ENCODE results near the gene HEXA.

Gene HEXA

GRCh38 chr15:72375501-72375845 is 341 bp downstream of the HEXA start:
- no peak for DNase-seq (ENCODE audit: low read depth)

DNA sequence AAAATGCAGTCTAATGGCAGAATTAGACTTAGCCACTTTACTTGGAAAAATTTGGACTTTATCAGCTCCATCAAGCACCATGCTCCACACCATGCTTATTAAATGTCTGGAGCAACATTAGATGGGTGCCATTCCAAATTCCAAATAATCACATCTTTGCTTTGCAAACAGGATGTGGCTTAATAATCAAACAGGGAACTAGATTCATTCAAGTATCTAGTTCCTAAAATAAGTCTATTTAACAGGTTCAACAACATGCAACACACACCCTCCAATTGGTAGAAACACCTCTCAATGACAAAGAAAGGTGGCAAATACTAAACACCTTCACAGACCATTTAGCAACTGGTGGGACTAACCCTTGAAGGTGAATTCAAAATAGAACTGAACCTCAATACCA is 3.5 kb downstream of the HEXA start:
- no peak for DNase-seq (ENCODE audit: low read depth)

DNA sequence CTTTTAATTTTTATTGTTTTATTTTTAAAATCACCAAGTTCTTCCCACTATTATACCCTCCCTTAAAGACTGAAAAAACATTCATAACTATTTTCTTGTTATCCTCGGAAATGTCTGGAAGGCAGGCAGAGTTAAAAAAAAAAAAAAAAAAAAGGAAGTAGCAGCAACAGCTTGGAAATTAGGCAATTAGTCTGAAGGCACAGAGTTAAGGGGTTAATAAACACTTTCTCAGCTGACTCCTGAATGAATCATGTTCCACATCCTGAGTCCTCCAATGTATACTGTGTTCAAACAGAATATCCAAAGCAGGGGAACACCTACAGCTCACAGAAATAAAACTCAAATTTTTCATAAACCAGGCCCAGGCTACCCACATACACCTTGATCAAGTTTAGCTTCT is 5.8 kb downstream of the HEXA start:
- no peak for DNase-seq (ENCODE audit: low read depth)

- DNase-seq (ENCODE audit: low read depth) = no peak
Observed at GRCh38 chr15:72368899-72369298, 6.9 kb downstream of the HEXA start.

- DNase-seq (ENCODE audit: low read depth) = no peak
Observed at GRCh38 chr15:72368325-72368724, 7.5 kb downstream of the HEXA start.

- no peak for DNase-seq (ENCODE audit: low read depth)
Observed at GRCh38 chr15:72365844-72366243, 10.0 kb downstream of the HEXA start.

DNA sequence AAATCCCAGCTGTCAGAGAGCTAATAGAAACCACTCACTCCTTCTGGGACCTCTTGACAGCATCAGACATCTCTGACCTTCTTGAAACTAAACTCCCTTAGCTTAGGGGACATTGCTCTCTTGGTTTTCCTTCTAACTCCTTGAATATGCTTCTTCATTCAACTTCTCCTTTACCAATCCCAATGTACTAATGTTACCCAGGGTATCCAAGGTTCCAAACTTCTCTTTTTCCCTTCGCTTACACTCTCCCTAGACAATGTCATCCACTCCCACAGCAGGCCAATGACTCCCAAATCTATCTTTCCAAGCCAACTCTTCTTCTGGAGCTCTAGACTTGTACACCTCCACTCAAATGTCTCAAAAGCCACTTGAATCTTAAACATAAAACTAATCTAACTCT is 14.6 kb downstream of the HEXA start:
- DNase-seq (ENCODE audit: low read depth) = no peak

DNA sequence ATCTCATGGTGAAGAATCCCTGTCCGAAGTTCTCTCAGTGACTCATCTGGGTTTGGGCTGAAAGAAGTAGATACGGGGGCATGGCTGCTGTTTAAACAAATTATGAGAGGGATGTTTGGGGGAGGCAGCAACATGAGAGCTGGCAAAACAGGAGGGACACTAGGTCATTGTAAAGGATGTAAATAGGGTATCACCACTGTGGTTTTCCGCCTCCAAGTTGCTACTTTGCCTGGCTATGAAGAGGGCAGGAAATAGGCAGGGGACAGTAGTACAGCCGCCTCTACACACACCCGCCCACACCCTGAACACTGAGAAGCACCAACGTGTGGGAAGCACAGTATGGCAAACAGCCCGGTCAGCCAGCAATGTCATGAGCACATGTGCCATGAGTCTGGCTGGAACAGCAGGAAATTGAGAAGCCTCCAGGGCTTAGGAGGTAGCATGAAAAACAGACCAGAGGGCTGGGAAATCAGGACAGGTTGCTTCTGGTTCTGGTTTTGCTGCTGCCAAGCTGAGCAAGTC is 17.1 kb downstream of the HEXA start:
- DNase-seq (ENCODE audit: low read depth) = peak; percentile 47

DNA sequence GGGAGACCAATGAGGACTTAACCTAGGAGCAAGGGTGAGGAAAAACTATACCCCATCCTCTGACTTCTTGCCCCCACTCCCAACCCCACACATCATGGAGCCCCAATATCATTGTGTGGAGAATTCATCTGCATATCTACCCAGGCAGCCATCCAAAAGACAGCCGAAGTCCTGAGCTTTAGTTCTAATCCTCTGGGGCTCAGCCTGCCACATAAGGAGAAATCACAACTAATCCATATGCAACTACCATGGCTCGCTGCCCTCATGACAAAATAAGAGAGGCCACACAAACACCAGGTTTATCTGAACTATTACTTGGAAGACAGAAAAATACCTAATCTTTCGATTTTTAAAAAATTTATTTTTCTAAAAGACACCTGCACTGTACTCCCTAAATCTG is 17.7 kb downstream of the HEXA start:
- no peak for DNase-seq (ENCODE audit: low read depth)

- no peak for DNase-seq (ENCODE audit: low read depth)
Observed at GRCh38 chr15:72354496-72354895, 21.3 kb downstream of the HEXA start.

DNA sequence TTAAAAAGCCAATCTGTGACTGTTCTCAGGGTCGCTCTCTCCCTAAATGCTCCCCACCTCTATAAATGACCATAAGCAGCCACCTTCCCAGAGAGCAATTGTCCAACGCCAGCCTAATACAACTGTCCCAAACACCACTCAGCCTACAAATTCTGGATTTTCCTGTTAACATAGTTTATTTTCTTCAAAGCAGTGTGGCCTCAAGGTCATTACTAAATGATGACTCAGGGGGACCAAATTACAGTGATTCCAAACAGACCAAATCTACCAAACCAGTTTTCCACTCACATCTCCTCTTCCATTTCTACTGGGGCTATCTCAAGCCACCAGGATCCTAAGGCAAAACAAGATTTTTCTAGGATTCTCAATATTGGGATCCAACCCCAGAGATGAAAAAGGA is 22.5 kb downstream of the HEXA start:
- DNase-seq (ENCODE audit: low read depth) = no peak

GRCh38 chr15:72345806-72346205 is 30.0 kb downstream of the HEXA start:
- DNase-seq (ENCODE audit: low read depth) = no peak

GRCh38 chr15:72345280-72345679 is 30.5 kb downstream of the HEXA start:
- DNase-seq (ENCODE audit: low read depth) = no peak

DNA sequence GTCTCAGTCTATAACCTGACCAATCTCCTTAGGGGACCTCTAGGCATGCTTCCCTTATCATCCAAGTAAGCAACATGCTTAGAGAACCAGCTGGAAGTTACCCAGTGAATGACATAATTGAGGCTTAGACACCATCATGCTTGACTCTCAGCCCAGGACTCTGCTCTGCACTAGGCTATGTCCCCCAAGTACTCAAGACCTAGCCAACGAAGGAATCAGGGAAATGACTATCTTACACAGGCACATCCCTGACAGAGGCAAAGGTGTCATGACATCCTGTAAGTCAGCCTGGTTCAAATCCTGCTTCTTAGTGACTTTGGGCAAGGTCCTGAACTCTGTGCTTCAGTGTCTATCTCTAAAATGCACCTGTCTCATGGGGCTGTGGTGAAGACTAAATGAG is 31.2 kb downstream of the HEXA start:
- no peak for DNase-seq (ENCODE audit: low read depth)

- DNase-seq (ENCODE audit: low read depth) = no peak
Observed at GRCh38 chr15:72342385-72342784, 33.4 kb downstream of the HEXA start.

DNA sequence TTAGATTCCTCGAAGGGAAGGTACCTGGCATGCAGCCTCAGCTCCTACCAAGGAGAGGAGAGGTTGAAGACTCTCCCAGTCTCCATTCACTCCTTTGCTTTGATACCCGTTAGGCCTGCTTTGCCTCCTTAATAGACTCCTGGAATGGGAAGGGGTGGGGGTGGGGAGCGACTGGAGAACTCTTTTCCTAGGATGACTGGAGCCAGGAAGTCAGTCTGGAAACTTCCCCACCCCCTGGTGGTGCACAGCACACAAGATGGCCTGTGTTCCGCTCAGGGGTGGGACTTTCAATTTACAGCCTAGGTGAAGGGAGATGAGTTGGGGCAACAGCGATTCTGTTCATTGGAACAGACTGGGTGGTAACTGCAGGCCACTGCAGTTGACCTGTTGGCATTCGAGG is 34.5 kb downstream of the HEXA start:
- DNase-seq (ENCODE audit: low read depth) = no peak

GRCh38 chr15:72340366-72340765 is 35.4 kb downstream of the HEXA start:
- DNase-seq (ENCODE audit: low read depth) = peak; percentile 8

GRCh38 chr15:72339777-72340177 is 36.0 kb downstream of the HEXA start:
- DNase-seq (ENCODE audit: low read depth) = peak; percentile 96

DNA sequence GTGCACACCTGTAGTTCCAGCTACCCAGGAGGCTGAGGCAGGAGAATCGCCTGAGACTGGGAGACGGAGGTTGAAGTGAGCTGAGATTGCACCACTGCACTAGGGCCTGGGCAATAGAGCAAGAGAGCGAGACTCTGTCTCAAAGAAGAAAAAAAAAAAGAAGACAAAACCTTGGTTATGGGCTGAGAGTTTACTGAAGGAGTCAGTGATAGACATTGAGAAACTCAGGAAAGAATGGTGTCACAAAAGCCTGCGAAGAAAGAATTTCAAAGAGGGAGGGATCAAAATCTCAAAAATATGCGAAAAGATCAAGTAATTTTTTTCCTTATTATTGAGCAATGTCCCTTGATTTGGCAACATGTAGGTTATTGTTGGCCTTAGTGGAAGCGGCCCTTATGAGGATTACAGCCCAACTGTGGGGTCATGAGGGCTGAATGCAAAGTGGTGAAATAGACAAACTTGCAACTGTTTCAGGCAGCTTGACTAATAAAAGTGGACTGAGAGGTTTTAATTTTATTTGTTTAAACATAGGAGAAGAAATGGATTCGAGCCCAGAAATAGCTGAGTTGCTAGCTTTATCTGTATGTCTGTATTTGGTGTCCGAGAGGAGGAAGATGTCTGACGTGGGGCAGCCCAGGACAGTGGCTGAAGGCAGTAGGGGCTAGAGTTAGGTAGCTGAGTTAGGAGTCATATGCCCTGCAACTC is 37.0 kb downstream of the HEXA start:
- peak; percentile 97 for DNase-seq (ENCODE audit: low read depth)

- no peak for DNase-seq (ENCODE audit: low read depth)
Observed at GRCh38 chr15:72338148-72338547, 37.7 kb downstream of the HEXA start.

DNA sequence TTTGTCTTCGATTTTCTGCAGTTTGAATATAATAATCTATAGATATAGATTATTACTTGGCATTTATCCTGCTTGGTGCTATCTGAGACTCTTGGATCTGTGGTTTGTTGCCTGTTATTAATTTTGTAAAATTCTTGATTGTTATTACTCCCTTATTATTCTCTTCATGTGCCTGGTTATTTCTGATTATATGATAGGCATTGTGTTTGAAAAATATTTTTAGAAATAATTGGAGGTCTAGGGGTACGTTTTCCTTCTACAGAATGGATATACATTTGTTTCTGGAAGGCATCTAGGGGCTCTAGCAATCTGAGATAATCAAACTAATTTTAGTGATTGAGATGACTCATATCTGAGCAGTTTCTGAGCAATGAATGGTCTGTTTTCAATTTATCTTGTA is 41.0 kb downstream of the HEXA start:
- no peak for DNase-seq (ENCODE audit: low read depth)

DNA sequence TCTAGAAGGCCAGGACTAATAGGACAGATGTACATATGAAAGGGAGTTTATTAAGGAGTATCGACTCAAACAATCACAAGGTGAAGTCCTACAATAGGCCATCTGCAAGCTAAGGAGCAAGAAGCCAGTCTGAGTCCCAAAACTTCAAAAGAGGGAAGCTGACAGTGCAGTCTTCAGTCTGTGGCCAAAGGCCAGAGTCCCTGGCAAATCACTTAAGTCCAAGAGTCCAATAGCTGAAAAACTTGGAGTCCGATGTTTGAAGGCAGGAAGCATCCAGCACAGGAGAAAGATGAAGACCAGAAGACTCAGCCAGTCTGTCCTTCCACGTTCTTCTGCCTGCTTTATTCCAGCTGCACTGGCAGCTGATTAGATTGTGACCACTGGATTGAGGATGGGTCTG is 44.8 kb downstream of the HEXA start:
- no peak for DNase-seq (ENCODE audit: low read depth)

GRCh38 chr15:72323752-72324151 is 52.1 kb downstream of the HEXA start:
- no peak for DNase-seq (ENCODE audit: low read depth)

GRCh38 chr15:72319985-72320671 is 55.7 kb downstream of the HEXA start, which contains the start of gene CELF6:
Gene CELF6, minus strand, starts transcription at chr15:72320157. Its CDS starts 283 bp downstream, at chr15:72319874.
- no peak for DNase-seq (ENCODE audit: low read depth)

Data from fibroblast of the conjunctiva (primary cell).